Fibroblast of peridontal ligament (primary cell): Measurements from ENCODE around the gene C14orf93.

Experiments used
- DNase-seq: peaks from one replicate; pipeline ENCODE4 v3.0.0-alpha.2; 2010; ENCODE audit errors: extremely low read depth

C14orf93 gene

DNA sequence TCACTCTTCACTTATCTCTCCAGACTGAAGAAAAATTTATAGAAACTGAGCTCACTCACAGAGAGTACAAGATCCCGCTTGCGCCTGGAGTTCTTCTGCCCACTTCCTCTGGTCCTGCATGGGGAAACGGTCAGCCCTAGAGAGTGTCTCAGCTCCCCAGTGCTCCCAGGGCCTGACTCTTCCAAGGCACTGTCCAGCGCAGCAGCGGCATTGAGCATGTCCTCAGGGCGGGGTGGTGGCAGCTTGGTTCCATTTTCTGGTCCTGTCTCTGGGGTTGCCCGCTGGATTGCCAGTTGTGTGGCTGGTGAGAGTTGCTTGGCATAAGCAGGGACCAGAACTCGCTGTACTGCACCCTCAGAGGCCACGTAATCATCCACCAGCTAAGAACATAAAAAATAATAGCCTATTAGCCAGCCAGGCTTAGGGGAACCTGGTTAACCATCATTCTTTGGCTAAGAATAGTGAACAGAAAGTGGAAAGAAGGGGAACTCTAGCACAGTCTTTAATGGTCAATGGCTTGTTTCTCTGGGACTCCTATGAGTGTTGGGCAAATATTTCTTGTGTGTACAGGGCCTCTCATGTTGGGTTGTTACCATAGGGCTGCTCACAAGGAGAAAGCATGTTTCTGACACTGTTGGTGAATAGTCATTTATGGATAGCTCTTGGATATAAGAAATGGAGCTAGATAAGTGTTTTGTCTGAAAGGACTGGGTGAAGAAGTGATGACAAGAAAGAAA is 13.9 kb downstream of the C14orf93 start:
- DNase-seq = no peak

DNA sequence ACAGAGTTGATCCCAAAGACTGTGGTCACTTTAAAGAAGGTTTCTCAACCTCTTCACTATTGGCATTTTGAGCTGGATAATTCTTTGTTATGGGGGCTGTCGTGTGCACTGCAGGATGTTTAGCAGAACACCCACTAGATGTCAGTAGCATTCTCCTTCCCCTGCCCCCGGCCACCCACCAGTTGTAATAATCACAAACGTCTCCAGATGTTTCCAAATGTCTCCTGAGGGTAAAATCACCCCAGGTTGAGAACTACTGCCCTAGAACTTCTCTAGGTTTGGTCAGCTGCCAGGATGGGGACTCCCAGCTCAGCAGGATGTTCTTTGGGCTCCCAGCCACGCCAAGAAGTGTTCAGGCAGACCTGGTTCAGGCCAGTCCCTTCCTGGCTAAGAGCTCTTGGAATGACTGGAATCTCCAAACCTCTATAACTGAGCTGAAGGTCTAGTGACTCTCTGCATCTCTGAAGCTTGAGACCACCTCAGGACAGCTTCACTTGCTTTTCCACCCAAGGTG is 15.1 kb downstream of the C14orf93 start:
- peak; percentile 37 for DNase-seq

DNA sequence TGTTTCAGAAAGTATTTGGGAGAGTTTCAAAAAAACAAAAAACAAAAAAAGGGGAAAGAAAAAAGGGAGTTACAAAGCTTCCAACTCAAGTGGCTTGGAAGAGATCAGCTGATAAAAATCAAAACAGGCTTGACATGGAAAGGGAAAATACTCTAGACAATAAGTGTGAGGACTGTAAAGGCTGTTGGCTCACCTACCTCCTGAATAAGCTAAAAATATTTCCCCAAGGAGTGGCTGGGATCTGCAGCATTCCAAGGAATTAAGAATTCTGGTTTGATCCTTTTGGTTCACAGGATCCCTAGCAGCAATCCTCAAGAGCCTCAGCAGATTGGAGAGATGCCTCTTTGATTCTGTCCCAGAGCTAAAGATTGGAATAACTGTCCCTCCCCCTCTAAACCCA is 16.4 kb downstream of the C14orf93 start:
- no peak for DNase-seq

DNA sequence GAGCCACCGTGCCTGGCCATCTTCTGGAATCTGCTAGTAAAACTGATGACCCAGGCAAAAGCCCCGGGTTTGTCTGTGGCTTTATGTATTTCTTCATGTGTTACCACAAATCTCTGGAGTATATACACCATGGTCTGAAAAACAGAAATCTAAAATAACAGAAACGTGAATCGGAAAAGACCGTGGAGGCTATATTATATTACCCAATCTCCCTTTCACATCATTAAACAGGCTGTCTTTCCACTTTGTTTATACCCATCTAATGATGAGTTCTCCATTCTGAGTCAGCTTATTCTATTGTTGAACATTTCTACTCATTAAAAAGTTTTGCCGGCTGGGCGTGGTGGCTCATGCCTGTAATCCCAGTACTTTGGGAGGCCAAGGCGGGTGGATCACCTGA is 18.1 kb downstream of the C14orf93 start:
- DNase-seq = peak; percentile 92

DNA sequence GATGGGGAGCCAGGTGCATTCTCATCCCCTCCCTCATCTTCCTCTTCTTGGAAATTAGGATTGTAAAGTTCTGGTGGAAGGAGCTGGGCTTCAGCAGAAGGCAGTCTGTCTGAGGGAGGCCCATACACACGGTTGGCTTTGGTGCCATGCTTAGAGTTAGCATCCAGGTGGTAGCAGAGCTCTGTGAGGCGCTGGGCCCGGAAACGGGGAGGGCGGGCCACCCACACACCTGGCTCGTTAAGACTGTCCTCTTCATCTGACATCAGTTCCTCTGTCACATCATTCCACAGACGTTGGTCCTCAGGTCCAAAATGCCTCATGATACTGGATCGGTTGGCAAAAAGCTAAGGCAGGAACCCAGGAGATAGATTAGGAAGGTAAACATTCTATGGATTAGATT is 22.7 kb downstream of the C14orf93 start:
- no peak for DNase-seq

DNA sequence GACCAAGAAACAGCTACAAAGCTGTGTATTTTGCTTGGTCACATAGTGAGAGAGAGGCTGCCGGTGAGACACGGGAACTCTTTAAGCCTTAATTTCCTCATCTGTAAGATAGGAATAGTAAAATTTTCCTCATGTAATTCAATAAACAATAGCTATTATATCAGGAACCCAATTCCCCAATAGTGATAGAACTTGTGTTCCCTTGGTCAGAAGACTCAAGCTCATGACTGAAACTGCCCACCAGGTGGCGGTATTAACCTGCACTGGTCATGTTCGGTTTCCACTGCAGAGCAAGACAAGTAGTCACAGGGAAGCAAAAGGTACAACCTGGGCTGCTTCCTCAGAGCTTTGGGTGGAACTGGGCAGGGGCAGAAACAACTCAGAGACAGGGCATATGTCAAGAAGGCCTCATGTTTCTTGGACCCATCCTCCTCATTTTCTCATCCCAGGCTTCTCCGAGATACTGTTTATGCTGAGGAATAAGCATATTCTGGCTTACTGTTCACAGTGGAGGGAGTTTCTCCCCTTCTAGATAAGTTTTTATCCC is 23.4 kb downstream of the C14orf93 start:
- peak; percentile 93 for DNase-seq

DNA sequence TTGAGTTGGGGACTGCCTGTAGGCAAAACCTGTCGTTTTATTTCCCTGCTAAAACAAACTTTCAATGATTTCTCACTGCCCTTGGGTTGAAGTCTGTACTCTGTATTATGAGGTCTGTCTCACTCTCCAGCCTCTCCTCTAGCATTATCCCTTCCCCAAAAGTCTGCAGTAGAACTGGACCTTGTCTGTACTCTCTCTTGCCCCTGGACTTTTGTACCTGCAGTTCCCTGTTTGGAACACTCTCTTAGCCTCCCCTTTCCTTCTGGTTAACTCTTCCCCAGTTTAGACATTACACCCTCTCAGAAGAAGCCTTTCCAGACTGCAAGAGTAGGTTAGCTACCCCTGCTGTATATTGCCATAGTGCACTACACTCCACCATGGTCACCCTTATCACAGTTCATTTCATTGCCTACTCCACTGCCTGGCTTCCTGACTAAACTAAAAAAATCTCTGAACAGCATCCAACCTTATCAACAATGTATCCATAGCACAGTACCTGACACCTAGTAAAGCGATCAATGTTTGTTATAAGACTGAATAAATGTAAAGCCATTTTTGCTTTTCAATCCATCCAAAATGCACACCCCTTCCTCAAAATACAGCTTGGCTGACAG is 23.9 kb downstream of the C14orf93 start:
- no peak for DNase-seq

DNA sequence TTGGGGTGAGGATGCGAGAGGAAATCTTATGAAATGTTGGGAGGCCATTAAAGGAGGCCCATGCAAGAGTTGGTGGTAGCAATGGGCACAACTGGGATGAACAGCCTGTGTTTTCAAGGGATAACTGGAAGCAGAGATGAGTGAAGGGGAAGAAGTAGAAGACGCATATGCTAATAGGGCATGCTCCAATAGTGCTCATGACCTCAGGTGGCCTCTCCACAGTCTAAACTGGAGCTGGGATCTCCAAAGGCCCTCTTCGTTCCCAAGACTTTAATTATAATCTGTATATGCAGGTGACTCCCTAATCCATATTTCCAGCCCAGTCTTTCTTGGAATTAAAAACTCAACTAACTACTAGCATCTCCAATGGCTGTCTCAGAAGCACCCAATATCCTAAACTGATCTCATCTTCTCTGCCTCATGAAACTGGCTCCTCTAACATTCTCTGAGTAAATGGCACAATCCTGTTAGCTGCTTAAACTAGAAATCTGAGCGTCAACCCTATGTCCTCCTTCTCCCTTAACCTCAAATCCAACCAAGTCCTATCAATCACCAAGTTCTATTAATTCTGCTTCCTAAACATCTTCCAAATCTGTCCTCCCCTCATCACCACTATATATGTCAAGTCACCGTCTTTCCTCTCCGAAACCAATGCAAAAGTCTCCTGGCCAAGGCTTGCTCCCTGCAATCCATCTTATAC is 24.8 kb downstream of the C14orf93 start:
- DNase-seq = no peak

DNA sequence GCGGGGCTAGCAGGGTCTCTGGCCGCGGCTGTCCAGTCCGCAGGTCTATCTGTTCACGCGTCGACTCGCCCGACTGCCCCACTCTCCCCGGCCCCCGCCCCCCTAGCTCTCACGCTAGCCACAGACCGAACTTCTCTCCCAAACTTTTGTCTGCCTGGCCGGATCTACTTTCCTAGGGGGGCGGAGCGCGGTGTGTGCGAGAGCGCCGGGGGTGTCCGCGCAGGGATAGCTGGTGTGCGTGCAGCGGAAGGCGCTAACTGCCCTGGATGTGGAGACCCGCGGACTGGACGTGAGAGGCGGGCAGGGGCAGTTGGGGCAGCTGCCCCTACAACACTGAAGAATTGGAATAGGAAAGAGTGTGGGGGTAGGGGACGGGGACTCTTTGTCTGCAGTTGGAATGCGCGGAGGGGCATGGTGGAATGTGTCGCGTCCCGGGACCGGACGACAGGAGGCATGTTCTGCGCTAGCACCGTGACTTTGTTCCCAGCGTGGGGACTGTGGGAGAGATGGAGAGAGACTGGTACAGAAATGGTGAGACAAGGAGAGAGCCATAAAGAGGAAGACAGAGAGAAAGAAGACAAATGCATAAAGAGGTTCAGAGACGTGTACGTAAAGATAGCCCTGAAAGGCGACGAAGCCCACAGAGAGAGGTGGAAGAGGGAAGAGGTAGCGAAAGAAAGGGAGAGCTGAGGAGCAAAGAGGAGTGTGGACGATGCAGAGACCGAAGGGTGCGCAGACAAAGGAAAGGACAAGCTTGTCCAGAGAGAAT is 27.3 kb downstream of the C14orf93 start, which contains the start of gene AJUBA:
AJUBA (minus strand) TSS at position 75 of the 769 bp plus-strand sequence. CDS start 285 bp downstream, outside the sequence.
- DNase-seq = peak; percentile 88

DNA sequence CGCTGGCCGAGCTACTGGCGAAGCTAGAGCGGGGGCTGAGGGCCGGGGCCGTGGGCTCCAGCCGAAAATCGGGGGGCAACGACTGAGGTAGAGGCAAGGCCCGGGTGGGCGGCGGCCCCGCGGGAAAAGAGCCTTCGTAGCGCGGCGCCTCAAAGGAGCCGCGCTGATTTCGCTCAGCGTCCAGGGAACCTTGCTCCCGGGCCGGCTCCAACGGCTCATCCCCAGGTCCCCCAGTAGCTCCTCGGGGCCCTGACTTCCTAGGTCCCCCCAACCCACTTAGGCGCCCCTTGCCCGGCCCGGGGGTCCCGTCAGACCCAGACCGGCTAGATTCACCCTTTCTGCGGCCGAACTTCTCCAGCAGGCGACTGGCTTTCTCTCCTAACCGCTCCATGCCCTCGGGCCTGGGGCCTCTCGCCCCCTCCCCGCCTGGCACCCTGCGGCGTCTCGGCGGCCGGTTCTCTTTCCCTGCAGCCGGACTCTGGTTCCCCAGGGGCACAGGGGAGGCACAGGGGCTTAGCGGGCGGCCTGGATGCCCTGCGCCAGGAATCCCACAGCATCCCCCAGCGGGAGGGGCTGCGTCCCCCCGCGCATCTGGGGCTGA is 28.0 kb downstream of the C14orf93 start:
- DNase-seq = no peak

DNA sequence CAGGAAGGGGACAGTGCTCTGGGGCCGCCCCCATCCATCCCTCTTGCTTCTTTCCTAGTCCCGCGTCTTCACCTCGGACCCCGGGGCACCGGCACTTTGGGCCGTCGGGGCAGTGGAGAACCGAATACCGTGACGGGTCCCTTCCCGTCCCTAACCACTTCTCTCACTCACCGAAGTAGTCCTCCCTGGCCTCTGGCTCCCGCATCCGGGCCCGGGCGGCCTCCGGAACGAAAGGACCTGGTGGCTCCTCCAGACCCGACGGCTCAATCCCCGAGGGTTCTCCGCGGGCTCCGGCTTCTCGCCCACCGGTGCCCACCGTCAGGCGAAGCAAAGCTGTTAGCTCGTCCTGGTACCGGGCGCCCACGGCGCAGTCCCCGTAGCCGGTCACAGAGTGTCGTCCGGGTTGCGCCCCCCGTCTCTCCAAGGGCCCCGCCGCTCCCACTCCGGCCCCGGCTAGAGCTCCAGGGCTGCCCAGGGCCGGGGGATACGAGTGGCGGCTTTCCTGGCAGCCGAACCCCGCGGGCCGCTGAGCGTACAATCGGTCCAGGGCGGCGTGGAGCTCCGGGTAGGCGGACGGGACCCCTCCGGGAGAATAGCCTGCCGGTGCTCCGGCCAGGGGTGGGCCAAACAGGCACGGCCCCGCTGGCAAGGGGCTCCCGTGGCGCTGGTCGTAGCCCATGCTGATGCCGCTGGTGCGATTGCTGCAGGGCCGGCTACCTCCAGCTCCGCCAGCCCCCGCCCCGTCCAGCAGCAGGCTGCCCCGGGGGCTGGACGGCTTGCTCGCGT is 28.7 kb downstream of the C14orf93 start:
- no peak for DNase-seq

DNA sequence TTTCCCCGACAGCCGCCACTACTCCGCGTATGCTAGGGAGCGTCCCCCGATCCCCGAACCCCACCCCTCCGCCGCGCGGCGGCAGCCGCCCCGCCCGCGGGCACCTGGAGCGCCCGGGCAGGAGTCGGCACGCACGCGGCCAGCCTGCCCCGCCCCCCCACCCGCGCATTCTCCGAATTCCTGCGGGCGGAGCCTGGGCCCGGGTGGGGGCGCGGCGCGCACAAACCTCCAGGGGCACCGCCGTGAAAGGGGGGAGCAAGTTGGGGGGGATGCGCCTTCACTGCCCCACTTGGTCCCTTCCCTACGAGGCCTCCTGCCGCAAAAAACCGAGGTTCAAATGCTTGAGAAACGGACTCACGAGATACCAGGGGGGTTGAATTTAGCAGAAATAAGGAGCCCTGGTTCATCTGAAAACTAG is 29.3 kb downstream of the C14orf93 start:
- peak; percentile 41 for DNase-seq

DNA sequence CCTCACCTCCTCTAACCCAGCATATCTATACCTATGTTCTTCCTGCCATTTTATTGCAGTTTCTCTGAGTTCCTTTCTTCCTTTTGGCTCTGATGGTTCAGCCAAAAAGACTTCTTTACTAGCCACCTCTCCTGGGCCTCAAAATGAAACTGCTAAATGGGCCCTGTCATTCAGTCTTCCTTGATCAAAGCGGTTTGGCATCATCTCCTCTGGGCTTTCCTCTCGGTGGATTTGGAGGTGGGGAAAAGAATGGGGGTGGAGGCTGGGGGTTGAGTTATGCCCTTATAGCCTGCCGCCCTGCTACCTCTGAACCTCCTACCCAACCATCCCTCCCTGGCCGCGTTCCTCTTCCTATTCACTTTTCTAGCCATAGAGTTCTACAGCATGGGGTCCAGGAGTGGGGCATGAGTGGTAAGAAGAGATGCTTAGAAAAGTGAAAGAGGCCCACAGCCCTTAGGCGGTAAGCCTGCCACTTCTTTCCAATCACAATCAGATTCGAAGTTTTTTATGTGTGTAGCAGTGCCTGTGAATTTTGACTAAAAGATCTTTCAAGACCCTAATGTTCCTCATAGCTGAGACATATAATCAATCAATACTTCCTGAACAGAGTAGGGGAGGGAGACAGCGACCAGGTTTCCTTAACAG is 30.1 kb downstream of the C14orf93 start:
- no peak for DNase-seq

DNA sequence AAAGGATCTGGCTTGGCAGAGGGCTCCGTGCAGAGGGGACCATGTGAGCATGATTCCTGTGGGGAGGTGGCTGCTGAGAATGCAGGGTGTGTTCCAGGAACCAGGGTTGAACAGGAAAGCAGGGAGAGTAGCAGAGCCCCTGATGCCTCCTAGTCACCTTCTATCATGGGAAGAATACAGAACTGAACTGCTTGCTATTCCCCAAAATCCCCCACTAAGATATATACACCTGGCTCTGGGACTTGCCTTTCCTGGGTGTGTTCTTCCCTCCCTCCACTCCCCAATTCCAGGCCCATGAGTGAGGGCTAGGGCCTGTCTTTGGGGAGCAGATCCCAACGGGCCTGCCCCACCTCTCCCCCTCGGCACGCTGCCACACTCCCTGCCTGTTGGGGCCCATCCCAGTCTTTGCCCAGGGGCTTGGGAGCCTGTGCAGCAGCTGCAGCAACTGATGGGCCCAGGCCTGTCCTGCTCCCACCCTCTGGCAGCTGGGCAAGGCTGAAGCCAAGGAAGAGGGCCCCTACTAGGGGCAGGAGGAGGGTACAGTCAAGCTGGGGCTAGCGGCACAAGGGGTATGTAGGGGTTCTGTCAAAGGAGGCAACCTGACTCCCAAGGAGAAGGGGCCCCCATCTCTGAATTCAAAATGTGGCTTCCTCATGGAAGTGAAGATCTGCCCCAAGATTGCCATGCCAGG is 30.8 kb downstream of the C14orf93 start:
- no peak for DNase-seq

DNA sequence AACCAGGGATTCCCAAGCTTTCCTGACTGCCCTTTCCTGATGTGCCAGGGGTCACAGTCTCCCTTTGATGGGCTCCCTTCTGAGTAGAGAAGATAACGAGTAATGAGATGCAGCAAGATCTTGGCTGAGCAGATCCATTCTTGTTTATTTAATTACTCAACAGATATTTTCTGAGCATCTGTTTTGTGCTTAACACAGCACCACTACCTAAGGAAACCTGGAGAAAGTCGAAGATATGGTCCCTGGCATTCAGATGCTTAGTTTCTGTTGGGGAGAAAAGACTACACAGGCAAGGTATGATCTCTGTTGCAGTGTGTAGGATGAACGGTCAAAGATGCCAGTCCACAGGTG is 31.5 kb downstream of the C14orf93 start:
- DNase-seq = no peak

DNA sequence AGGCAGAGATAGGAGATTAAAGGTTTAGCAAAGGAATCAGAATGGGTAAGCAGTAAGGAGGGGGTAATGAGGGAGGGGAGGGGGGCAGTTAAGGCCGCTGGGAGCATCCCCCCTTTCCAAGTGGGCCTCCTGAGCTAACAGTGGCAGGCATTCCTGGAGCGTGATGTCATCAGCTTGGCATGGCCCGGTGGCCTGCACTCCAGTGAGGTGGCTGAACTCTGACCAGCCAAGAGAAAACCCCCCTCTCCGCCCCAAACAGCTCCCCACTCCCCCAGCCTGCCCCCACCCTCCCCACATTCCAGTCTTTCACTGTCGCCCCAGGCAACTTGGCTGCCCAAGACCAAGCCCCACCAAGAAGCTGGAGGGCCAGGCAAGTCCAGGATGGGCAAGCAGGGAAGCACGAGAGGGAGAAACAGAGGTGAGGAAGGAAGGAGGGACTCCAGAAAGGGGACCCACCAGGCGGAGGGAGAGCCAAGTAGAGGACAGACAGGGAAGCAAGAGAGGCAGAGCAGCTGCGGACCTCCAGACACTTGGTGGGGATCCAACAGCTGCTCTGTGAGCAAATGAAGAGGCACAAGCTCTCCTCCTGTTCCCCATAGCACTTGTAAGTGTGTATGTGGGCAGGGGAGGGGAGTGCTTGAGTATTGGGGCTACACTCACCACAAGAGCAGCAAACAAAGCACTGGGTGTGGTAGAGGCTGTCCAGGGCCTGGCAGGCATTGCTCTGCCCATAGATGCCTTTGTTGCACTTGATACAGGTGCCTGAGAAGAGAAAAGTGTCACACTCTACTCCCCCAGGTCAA is 32.1 kb downstream of the C14orf93 start:
- DNase-seq = peak; percentile 77

DNA sequence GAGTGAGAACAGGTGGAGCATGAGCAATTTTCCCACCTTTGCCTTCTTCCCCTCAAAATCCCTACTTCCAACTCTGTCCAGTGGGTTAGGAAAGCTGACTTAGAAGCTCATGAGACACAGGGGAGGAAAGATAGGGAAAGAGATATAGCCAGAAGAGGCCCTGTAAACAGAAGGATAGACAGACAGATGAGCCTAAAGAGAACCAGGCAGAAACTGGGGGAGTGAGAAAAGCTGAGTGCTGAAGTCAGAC is 32.6 kb downstream of the C14orf93 start:
- no peak for DNase-seq

DNA sequence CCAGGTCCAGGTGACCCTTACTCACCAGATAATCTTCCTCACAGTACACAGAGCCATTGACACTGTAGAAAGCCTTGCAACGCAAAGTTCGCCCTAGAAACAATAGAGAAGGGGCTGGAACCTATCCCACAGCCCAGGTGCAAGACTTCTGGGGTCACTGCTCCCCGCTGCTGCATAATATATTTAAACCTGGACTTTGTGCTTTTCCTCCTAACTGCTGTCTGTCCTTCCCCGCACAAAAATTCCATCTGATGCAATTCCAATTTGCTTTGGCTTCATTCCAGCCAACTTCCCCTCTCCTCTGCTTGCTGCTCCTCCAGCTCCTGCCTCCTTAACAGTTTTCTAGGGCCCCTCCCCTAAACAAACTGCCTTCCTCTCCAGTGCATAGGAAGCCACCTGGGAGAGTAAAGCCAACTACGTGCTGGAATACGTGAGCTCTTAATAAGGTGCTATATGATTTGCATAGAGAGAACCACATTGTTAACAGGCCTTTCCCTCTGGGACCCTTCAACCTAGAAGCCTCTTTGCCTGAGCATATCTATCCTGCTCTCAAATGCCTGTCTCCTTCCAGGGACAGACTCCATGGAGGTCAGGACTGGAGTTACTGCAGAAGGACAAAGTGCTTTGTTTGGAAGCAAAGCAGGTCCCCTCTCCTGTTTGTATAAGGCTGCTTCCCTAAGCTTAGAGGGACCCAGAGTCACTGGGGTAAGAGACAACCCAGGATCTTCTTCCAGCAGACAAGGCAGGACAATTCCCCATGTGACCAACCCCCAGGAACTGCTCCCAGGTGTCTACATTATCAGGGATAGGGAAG is 33.1 kb downstream of the C14orf93 start:
- peak; percentile 56 for DNase-seq
